ENCODE data around the gene SLC2A1. TPM values are rescaled to one million over a fixed set of nuclear protein-coding genes. Genes with fewer than 3 reads are reported as not detected.
A peak's percentile ranks its signal among the peaks of the same experiment; 100 is the strongest.

SLC2A1 gene
- total RNA-seq, 1 donor from 2014 or later = 117 TPM

- Mint-ChIP-seq H3K36me3 (ENCODE audit: low read depth) (peaks cover 73% of the 10 kb centered on the region), H3K4me1 (peaks cover 100% of the 10 kb centered on the region), H3K27ac (peak overlapping the region; percentile 91), H3K9me3 (no peaks in the 10 kb centered on the region), H3K27me3 (no peaks in the 10 kb centered on the region), H3K4me3 (peak overlapping the region; percentile 67)
- no peak for TF ChIP-seq CTCF (IDR thresholded peaks at IDR 0.05)
- POLR2A ChIA-PET = interaction anchor here (1.6 to 26.4 kb wide), 4 partner anchors 12 to 136 kb away, joined by 4 to 694 read pairs (median 268); partner anchors contain the start of gene SLC2A1
- ATAC-seq (ENCODE audit: low read depth) = no peak
- intact Hi-C loops (cut with micrococcal nuclease) = loop anchor here (10.0 kb wide), 2 partner anchors 482 to 1572 kb away; partner anchors contain the start of genes FOXO6, PPCS and ZMYND12
- CTCF ChIA-PET = interaction anchor here (0.8 to 5.4 kb wide), 4 partner anchors 13 to 136 kb away, joined by 4 to 46 read pairs (median 6); no protein-coding TSS in a partner anchor
- DNase-seq = peak; percentile 13
Observed at GRCh38 chr1:42937141-42937696, 21.4 kb downstream of the SLC2A1 start.

GRCh38 chr1:42936309-42937078, 22.2 kb downstream of the SLC2A1 start:
- DNase-seq = peak; percentile 19
- peaks cover 100% of the 10 kb centered on the region for H3K4me1 Mint-ChIP-seq
- no peak for TF ChIP-seq CTCF (IDR thresholded peaks at IDR 0.05)
- CTCF ChIA-PET = interaction anchor here (0.8 to 5.4 kb wide), 4 partner anchors 12 to 19 kb away, joined by 3 to 46 read pairs (median 6); no protein-coding TSS in a partner anchor
- no peaks in the 10 kb centered on the region for H3K27me3 Mint-ChIP-seq
- no peaks in the 10 kb centered on the region for H3K9me3 Mint-ChIP-seq
- POLR2A ChIA-PET = interaction anchor here (0.8 to 17.5 kb wide), 6 partner anchors 9 to 714 kb away, joined by 3 to 694 read pairs (median 6); partner anchors contain the start of genes ELOVL1, KDM4A, SLC2A1 and ZNF691
- ATAC-seq (ENCODE audit: low read depth) = no peak
- H3K27ac Mint-ChIP-seq = peak overlapping the region; percentile 91
- H3K36me3 Mint-ChIP-seq (ENCODE audit: low read depth) = peaks cover 66% of the 10 kb centered on the region
- intact Hi-C loops (cut with micrococcal nuclease) = loop anchor here (10.0 kb wide), 2 partner anchors 482 to 1572 kb away; partner anchors contain the start of genes FOXO6, PPCS and ZMYND12
- H3K4me3 Mint-ChIP-seq = peak overlapping the region; percentile 67

- H3K9me3 Mint-ChIP-seq = no peaks in the 10 kb centered on the region
- DNase-seq = no peak
- ChIA-PET POLR2A (interaction anchor here (0.7 to 17.5 kb wide), 10 partner anchors 8 to 714 kb away, joined by 3 to 694 read pairs (median 5); partner anchors contain the start of genes ELOVL1, KDM4A, SLC2A1 and ZNF691), CTCF (interaction anchor here (0.8 to 5.4 kb wide), 6 partner anchors 11 to 137 kb away, joined by 3 to 46 read pairs (median 5); no protein-coding TSS in a partner anchor)
- no peak for TF ChIP-seq CTCF (IDR thresholded peaks at IDR 0.05)
- H3K27ac Mint-ChIP-seq = peak overlapping the region; percentile 91
- ATAC-seq (ENCODE audit: low read depth) = no peak
- peak overlapping the region; percentile 69 for H3K4me3 Mint-ChIP-seq
- no peaks in the 10 kb centered on the region for H3K27me3 Mint-ChIP-seq
- intact Hi-C loops (cut with micrococcal nuclease) = loop anchor here (1.0 to 10.0 kb wide), 4 partner anchors 8 to 1571 kb away; partner anchors contain the start of genes FOXO6, PPCS and ZMYND12
- peaks cover 100% of the 10 kb centered on the region for H3K4me1 Mint-ChIP-seq
- peaks cover 65% of the 10 kb centered on the region for H3K36me3 Mint-ChIP-seq (ENCODE audit: low read depth)
Observed at GRCh38 chr1:42935971-42936308, 22.7 kb downstream of the SLC2A1 start.

- H3K36me3 Mint-ChIP-seq (ENCODE audit: low read depth) = peaks cover 66% of the 10 kb centered on the region
- ChIA-PET POLR2A (interaction anchor here (0.7 to 17.5 kb wide), 11 partner anchors 8 to 715 kb away, joined by 3 to 694 read pairs (median 5); partner anchors contain the start of genes ELOVL1, KDM4A, SLC2A1 and ZNF691), CTCF (interaction anchor here (0.8 to 5.4 kb wide), 7 partner anchors 11 to 138 kb away, joined by 3 to 46 read pairs (median 5); no protein-coding TSS in a partner anchor)
- no peak for TF ChIP-seq CTCF (IDR thresholded peaks at IDR 0.05)
- no peaks in the 10 kb centered on the region for H3K9me3 Mint-ChIP-seq
- DNase-seq (peak; percentile 64), ATAC-seq (ENCODE audit: low read depth) (peak; percentile 56)
- intact Hi-C loops (cut with micrococcal nuclease) = loop anchor here (1.0 to 10.0 kb wide), 4 partner anchors 9 to 1571 kb away; partner anchors contain the start of genes FOXO6, PPCS and ZMYND12
- H3K27ac Mint-ChIP-seq = peak overlapping the region; percentile 91
- peaks cover 100% of the 10 kb centered on the region for H3K4me1 Mint-ChIP-seq
- no peaks in the 10 kb centered on the region for H3K27me3 Mint-ChIP-seq
- H3K4me3 Mint-ChIP-seq = peak overlapping the region; percentile 69
Observed at GRCh38 chr1:42935313-42935895, 23.3 kb downstream of the SLC2A1 start.

All from activated B cell treated with CpG ODN at 0.5 μM for 24 hours (primary cell).